Measurements from ENCODE around the gene RRAS.
"Not testable (repeated sequence)": the region's sequence is repeated elsewhere in the genome, so short reads cannot be mapped to it uniquely, and the experiment has no call there.

The RRAS gene

GRCh38 chr19:49624967-49625910, 14.7 kb downstream of the RRAS start:
- Histone ChIP-seq H3K27ac (replicated peaks) (no peak overlapping the region), H3K27me3 (ENCODE audit: insufficient read depth, poor library complexity, severe bottlenecking) (no peaks in the 10 kb centered on the region), H3K4me3 (replicated peaks; ENCODE audit: insufficient read depth, low read length) (no peak overlapping the region)
- TF ChIP-seq SPI1 (IDR thresholded peaks at IDR 0.05; ENCODE audit: borderline replicate concordance, low read depth) = no peak
- TF ChIP-seq CTCF (IDR thresholded peaks at IDR 0.05; ENCODE audit: insufficient read depth, low read length) = no peak
- TF ChIP-seq REST (IDR thresholded peaks at IDR 0.05; ENCODE audit: insufficient replicate concordance, low read depth) = no peak
- TF ChIP-seq POLR2AphosphoS5 (IDR thresholded peaks at IDR 0.05; ENCODE audit: low read depth) = no peak
- TF ChIP-seq GABPA (IDR thresholded peaks at IDR 0.05; ENCODE audit: low read depth) = no peak
- no peak for DNase-seq (ENCODE audit: low read depth in 1 of 2, low spot score in 1 of 2)

- H3K27me3 ChIP-seq (ENCODE audit: insufficient read depth, poor library complexity, severe bottlenecking); H3K4me3 ChIP-seq (replicated peaks; ENCODE audit: insufficient read depth, low read length); H3K27ac ChIP-seq (replicated peaks); DNase-seq (ENCODE audit: low read depth in 1 of 2, low spot score in 1 of 2): not testable (repeated sequence)
These were observed 22.1 kb downstream of the RRAS start for GRCh38 chr19:49617860-49618259.

- Histone ChIP-seq H3K4me3 (replicated peaks; ENCODE audit: insufficient read depth, low read length) (no peak overlapping the region), H3K27ac (replicated peaks) (no peak overlapping the region), H3K27me3 (ENCODE audit: insufficient read depth, poor library complexity, severe bottlenecking) (no peaks in the 10 kb centered on the region)
- no peak for DNase-seq (ENCODE audit: low read depth in 1 of 2, low spot score in 1 of 2)
- TF ChIP-seq CTCF (IDR thresholded peaks at IDR 0.05; ENCODE audit: insufficient read depth, low read length) = no peak
- no peak for TF ChIP-seq SPI1 (IDR thresholded peaks at IDR 0.05; ENCODE audit: borderline replicate concordance, low read depth)
- TF ChIP-seq POLR2AphosphoS5 (IDR thresholded peaks at IDR 0.05; ENCODE audit: low read depth) = no peak
- no peak for TF ChIP-seq REST (IDR thresholded peaks at IDR 0.05; ENCODE audit: insufficient replicate concordance, low read depth)
- TF ChIP-seq GABPA (IDR thresholded peaks at IDR 0.05; ENCODE audit: low read depth) = no peak
These were observed 23.0 kb downstream of the RRAS start for GRCh38 chr19:49616945-49617344.

GRCh38 chr19:49616532-49616931, 23.4 kb downstream of the RRAS start:
- Histone ChIP-seq H3K27me3 (ENCODE audit: insufficient read depth, poor library complexity, severe bottlenecking) (no peaks in the 10 kb centered on the region), H3K4me3 (replicated peaks; ENCODE audit: insufficient read depth, low read length) (no peak overlapping the region), H3K27ac (replicated peaks) (no peak overlapping the region)
- DNase-seq (ENCODE audit: low read depth in 1 of 2, low spot score in 1 of 2) = no peak
- TF ChIP-seq REST (IDR thresholded peaks at IDR 0.05; ENCODE audit: insufficient replicate concordance, low read depth) (no peak), GABPA (IDR thresholded peaks at IDR 0.05; ENCODE audit: low read depth) (no peak), SPI1 (IDR thresholded peaks at IDR 0.05; ENCODE audit: borderline replicate concordance, low read depth) (no peak), CTCF (IDR thresholded peaks at IDR 0.05; ENCODE audit: insufficient read depth, low read length) (no peak), POLR2AphosphoS5 (IDR thresholded peaks at IDR 0.05; ENCODE audit: low read depth) (no peak)
